ENCODE results near the gene NOD2.

Gene NOD2

GRCh38 chr16:50664270-50664669 is 29.1 kb upstream of the NOD2 start:
- no peak for DNase-seq (ENCODE audit: low spot score)
- in situ Hi-C loops (cut with MboI; ENCODE audit: low sequenced_read_pairs, unreplicated experiment): no loop called here
- TF ChIP-seq, protein P1, sequence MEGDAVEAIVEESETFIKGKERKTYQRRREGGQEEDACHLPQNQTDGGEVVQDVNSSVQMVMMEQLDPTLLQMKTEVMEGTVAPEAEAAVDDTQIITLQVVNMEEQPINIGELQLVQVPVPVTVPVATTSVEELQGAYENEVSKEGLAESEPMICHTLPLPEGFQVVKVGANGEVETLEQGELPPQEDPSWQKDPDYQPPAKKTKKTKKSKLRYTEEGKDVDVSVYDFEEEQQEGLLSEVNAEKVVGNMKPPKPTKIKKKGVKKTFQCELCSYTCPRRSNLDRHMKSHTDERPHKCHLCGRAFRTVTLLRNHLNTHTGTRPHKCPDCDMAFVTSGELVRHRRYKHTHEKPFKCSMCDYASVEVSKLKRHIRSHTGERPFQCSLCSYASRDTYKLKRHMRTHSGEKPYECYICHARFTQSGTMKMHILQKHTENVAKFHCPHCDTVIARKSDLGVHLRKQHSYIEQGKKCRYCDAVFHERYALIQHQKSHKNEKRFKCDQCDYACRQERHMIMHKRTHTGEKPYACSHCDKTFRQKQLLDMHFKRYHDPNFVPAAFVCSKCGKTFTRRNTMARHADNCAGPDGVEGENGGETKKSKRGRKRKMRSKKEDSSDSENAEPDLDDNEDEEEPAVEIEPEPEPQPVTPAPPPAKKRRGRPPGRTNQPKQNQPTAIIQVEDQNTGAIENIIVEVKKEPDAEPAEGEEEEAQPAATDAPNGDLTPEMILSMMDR (IDR thresholded peaks at IDR 0.05; ENCODE audit: borderline replicate concordance, control extremely low read depth, extremely low read depth, insufficient read depth, missing control alignments): no peak

DNA sequence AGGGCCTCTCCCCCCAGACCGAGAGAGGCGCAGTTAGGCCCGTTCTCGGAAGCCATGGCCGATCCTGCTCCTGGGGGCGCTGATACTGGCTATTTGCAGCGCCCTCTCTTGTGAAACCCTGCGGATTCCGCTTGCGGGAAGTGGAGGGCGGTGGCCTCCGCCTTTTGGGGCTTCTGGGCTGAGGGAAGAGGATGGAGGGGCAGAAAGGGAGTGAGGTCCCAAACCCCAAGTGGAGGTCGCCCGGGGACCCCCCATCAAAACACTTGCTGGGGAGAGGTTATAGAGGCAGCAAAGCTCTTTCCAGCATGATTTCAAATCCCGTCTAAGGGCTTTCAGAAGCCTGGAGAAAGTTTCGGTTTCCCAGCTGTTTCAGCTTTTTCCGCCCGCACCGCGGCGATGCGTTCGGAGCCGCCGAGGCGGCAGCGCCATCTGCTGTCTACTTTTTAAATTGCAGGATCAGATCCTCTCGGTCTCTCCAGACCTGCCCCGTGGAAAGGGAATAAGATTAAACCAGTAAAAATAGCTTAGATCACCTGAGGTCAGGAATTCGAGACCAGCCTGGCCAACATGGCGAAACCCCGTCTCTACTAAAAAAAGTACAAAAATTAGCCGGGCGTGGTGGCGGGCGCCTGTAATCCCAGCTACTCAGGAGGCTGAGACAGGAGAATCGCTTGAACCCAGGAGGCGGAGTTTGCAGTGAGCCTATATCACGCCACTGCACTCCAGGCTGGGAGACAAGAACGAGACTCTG is 28.1 kb upstream of the NOD2 start:
- peak; percentile 80 for DNase-seq (ENCODE audit: low spot score)
- in situ Hi-C loops (cut with MboI; ENCODE audit: low sequenced_read_pairs, unreplicated experiment): loop anchor here (5.0 kb wide), 1 partner anchor 132 kb away; no protein-coding TSS in a partner anchor
- TF ChIP-seq, protein P1 (IDR thresholded peaks at IDR 0.05; ENCODE audit: borderline replicate concordance, control extremely low read depth, extremely low read depth, insufficient read depth, missing control alignments): peak; percentile 73

- peak; percentile 78 for DNase-seq (ENCODE audit: low spot score)
- TF ChIP-seq, protein P1 (IDR thresholded peaks at IDR 0.05; ENCODE audit: borderline replicate concordance, control extremely low read depth, extremely low read depth, insufficient read depth, missing control alignments): no peak
- in situ Hi-C loops (cut with MboI; ENCODE audit: low sequenced_read_pairs, unreplicated experiment): loop anchor here (5.0 kb wide), 1 partner anchor 130 kb away; no protein-coding TSS in a partner anchor
These were observed 26.5 kb upstream of the NOD2 start for GRCh38 chr16:50666658-50667496.

- in situ Hi-C loops (cut with MboI; ENCODE audit: low sequenced_read_pairs, unreplicated experiment): loop anchor here (5.0 kb wide), 1 partner anchor 130 kb away; no protein-coding TSS in a partner anchor
- peak; percentile 50 for DNase-seq (ENCODE audit: low spot score)
- TF ChIP-seq, protein P1 (IDR thresholded peaks at IDR 0.05; ENCODE audit: borderline replicate concordance, control extremely low read depth, extremely low read depth, insufficient read depth, missing control alignments): peak; percentile 24
These were observed 25.7 kb upstream of the NOD2 start for GRCh38 chr16:50667497-50668367.

DNA sequence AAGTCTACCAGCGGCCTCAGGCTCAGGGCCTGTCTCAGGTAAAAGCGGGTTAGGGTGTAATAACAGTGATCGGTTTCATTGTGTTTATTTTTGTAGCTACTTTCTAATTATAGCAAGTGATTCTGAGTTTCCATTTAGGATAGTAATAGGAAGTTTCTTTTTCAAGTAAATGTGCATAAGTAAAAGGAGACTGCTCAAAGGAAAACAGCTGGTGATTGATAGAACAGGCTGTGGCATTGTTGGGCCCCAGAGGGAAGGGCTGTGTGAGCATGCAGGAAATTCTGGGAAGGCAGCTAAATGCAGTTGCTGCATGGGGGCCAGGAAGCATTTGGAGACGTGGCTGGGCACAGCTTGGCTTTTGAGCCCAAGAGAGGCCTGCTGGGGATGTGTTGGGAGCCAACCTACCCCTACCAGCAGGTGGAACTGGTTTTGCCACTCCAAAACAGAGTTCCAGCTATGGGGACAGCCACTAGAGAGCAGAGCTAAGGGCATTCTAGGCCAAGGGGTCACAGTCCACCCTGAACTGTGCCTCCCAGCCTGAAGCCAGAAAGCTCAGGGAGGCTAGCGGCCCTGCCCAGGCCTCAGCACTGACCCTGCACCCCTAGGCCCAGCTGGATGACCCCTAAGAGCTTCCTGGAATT is 24.9 kb upstream of the NOD2 start:
- no peak for DNase-seq (ENCODE audit: low spot score)
- in situ Hi-C loops (cut with MboI; ENCODE audit: low sequenced_read_pairs, unreplicated experiment): loop anchor here (5.0 kb wide), 1 partner anchor 129 kb away; no protein-coding TSS in a partner anchor
- TF ChIP-seq, protein P1 (IDR thresholded peaks at IDR 0.05; ENCODE audit: borderline replicate concordance, control extremely low read depth, extremely low read depth, insufficient read depth, missing control alignments): no peak

All from GM13976 (cell line).